ENCODE measurements around the gene CABP4.

The CABP4 gene

DNA sequence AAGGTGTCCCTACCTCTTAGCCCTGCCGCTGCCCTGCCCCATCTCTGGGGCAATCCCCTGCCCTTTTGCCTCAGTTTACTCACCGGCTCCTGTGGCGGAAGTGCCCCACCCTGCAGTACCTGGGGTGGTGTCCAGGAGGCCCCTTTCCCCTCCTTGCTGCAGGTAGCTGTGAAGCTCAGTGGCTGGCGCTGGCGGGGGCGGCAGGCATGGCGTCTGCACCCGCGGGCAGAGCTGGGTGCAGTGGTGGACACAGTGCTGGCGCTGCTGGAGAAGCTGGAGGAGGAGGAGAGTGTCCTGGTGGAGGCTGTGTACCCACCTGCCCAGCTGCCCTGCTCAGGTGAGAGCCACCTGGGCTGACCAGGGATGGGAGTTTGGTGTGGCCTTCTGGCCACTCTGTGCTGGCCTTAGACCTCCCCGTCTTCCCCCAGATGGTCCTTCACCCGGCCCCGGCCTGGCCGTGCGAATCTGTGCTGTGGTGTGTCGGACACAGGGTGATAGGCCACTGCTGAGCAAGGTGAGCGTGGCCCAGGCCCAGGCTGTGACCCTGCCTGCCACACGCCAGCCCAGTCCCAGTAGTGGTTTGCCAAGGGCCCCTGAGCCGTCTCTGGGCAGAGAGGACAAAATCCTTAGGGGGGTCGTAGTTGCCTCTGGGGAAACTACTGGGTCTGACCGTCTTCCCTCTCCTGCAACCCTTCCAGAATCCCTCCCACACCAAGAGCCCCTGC, 35.7 kb upstream of the CABP4 start:
- H3K4me3 ChIP-seq (replicated peaks in 1 of 2; ENCODE audit: low read depth in 2 of 2, low read length in 2 of 2) = no peak overlapping the region
- no peak for DNase-seq (ENCODE audit: low read depth in 2 of 2)
- TF ChIP-seq, protein P1, sequence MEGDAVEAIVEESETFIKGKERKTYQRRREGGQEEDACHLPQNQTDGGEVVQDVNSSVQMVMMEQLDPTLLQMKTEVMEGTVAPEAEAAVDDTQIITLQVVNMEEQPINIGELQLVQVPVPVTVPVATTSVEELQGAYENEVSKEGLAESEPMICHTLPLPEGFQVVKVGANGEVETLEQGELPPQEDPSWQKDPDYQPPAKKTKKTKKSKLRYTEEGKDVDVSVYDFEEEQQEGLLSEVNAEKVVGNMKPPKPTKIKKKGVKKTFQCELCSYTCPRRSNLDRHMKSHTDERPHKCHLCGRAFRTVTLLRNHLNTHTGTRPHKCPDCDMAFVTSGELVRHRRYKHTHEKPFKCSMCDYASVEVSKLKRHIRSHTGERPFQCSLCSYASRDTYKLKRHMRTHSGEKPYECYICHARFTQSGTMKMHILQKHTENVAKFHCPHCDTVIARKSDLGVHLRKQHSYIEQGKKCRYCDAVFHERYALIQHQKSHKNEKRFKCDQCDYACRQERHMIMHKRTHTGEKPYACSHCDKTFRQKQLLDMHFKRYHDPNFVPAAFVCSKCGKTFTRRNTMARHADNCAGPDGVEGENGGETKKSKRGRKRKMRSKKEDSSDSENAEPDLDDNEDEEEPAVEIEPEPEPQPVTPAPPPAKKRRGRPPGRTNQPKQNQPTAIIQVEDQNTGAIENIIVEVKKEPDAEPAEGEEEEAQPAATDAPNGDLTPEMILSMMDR (IDR thresholded peaks at IDR 0.05; ENCODE audit: low read depth, low read length) = no peak

DNA sequence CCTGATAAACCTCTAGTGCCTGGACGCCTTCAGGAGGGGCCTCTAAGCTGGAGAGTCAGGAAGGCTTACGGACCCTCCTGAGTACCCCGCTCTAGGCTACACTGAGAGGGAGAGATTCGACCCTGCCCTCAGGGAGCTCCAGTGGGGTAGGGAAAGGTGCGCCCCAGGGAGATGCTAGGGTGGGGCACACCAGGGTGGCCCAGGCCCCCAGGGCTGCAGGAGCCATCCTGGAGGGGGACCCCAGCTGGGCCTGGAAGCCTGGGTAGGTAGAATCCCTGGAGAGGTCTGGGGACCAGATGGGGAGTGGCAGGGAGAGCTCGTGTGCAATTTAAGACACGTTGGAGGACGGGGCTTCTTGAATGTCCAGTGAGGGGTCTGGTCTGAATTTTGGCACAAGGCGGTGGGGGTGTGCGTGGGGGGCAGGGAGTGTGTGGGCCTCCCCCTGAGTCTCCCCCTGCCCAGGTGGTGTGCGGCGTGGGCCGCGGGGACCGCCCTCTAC, 35.0 kb upstream of the CABP4 start:
- TF ChIP-seq, protein P1 (IDR thresholded peaks at IDR 0.05; ENCODE audit: low read depth, low read length) = no peak
- peak overlapping the region; percentile 21 to 49 for H3K4me3 ChIP-seq (replicated peaks in 1 of 2; ENCODE audit: low read depth in 2 of 2, low read length in 2 of 2)

DNA sequence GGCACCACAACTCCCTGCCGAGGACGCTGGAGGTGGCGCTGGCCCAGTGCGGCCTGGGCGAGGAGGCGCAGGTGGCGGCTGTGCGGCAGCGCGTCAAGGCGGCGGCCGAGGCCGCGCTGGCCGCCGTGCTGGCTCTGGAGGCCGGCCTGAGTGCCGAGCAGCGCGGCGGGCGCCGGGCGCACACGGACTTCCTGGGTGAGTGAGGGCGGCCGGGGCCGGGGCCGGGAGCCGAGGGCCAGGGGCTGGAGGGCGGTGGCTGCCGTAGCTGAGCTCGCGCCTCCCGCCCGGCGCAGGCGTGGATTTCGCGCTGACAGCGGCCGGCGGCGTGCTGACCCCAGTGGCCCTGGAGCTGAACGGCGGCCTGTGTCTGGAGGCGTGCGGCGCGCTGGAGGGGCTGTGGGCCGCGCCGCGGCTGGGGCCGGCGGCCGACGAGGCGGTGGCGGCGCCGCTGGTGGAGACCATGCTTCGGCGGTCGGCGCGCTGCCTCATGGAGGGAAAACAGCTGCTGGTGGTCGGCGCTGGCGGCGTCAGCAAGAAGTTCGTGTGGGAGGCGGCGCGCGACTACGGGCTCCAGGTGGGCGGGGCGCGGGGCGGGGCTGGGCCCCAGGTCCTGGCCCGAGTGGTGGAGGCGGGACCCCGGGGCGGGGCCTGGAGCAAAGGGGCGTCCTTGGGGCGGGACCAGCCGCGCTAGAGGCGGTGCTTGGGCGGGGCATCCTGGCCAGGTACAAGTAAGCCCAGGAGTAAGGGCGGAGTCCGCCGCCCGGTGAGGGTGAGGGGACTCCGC, 34.3 kb upstream of the CABP4 start:
- peak overlapping the region; percentile 21 to 49 for H3K4me3 ChIP-seq (replicated peaks in 1 of 2; ENCODE audit: low read depth in 2 of 2, low read length in 2 of 2)
- peak; percentile 88 to 94 for DNase-seq (ENCODE audit: low read depth in 2 of 2)
- TF ChIP-seq, protein P1 (IDR thresholded peaks at IDR 0.05; ENCODE audit: low read depth, low read length) = no peak

More for the DNA sequence above, 35.0 kb upstream of the CABP4 start:
- DNase-seq (ENCODE audit: low read depth in 2 of 2) = no peak

DNA sequence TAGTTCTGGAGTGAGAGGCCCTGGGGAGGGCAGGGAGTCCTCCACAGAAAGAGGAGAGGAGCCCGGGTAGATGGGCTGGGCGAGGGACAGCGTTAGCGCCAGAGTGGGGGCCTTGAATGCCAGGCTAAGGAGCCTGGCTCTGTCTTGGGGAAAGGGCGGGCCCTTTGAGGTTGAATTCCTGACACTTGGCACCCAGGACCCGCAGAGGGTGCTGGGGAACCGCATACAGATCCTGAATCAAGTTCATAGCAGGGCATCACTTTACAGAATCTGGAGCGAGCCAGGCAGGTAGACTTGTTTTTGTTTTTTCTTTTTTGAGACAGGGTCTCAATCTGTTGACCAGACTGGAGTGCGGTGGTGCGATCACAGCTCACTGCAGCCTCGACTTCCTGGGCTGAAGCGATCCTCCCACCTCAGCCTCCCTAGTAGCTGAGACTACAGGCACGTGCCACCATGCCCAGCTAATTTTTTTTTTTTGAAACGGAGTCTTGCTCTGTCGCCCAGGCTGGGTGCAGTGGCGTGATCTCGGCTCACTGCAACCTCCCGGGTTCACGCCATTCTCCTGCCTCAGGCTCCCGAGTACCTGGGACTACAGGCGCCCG, 33.6 kb upstream of the CABP4 start:
- H3K4me3 ChIP-seq (replicated peaks in 1 of 2; ENCODE audit: low read depth in 2 of 2, low read length in 2 of 2) = peak overlapping the region; percentile 17 to 24
- TF ChIP-seq, protein P1 (IDR thresholded peaks at IDR 0.05; ENCODE audit: low read depth, low read length) = no peak
- DNase-seq (ENCODE audit: low read depth in 2 of 2) = no peak

DNA sequence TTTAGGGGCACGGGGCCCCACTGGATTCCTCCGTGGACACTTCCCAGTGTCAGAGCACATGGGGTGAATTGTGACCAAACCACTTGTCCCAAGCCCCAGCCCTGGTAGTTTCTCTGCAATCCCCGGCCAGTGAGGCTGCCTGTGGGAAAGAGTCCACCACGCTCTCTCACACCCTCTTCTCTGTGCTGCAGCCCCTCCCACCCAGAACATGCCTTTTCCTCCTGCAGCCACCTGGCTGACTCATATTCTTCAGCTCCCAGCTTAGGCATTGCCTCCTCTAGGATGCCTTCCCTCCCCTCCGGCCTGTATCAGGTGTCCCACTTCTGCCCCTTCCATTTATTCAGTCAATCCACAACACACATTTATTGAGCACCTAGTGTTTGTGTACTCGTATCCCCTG, 32.3 kb upstream of the CABP4 start:
- TF ChIP-seq, protein P1 (IDR thresholded peaks at IDR 0.05; ENCODE audit: low read depth, low read length) = no peak
- no peak overlapping the region for H3K4me3 ChIP-seq (replicated peaks in 1 of 2; ENCODE audit: low read depth in 2 of 2, low read length in 2 of 2)
- DNase-seq (ENCODE audit: low read depth in 2 of 2) = no peak

DNA sequence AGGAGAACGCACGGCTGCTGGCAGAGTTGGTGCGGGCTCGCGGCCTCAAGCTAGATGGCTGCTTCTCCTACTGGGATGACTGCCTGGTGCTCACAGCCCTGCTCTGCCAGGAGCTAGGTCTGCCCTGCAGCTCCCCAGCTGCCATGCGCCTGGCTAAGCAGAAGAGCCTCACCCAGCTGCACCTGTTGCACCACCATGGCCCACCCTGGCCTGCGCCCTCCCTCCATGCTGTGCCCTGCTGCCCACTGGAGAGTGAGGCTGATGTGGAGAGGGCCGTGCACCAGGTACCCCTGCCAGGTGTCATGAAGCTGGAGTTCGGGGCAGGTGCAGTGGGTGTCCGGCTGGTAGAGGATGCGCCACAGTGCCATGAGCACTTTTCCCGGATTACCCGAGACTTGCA, 31.7 kb upstream of the CABP4 start:
- TF ChIP-seq, protein P1 (IDR thresholded peaks at IDR 0.05; ENCODE audit: low read depth, low read length) = no peak
- no peak for DNase-seq (ENCODE audit: low read depth in 2 of 2)
- no peak overlapping the region for H3K4me3 ChIP-seq (replicated peaks in 1 of 2; ENCODE audit: low read depth in 2 of 2, low read length in 2 of 2)

Measured in cardiac fibroblast (primary cell).